Immature natural killer cell (primary cell): ENCODE data around the gene ULK1. TPM values are rescaled to one million over a fixed set of nuclear protein-coding genes. Genes with fewer than 3 reads are reported as not detected.

ENCODE experiments used
- DNase-seq, 3 donors: peaks; one replicate each; pipeline ENCODE4 v3.0.0; 2022; ENCODE audit warnings: mixed read lengths in 1 of 3
- H3K27ac Mint-ChIP-seq, 6 donors: one replicate each; pipeline ENCODE4 v1.8.0; 2020; ENCODE audit warnings: mixed read lengths in 6 of 6, mild to moderate bottlenecking in 5 of 6, inconsistent platforms in 4 of 6, moderate library complexity in 3 of 6
- H3K27me3 Mint-ChIP-seq, 3 donors: one replicate each; pipeline ENCODE4 v1.8.0; 2020 to 2021; ENCODE audit warnings: low read depth in 3 of 3, mild to moderate bottlenecking in 3 of 3, mixed read lengths in 3 of 3, moderate library complexity in 3 of 3, inconsistent platforms in 1 of 3
- H3K36me3 Mint-ChIP-seq, 3 donors: one replicate each; pipeline ENCODE4 v1.8.0; 2020; ENCODE audit warnings: mixed read lengths in 3 of 3, inconsistent platforms in 2 of 3, mild to moderate bottlenecking in 2 of 3
- H3K4me1 Mint-ChIP-seq, 2 donors: one replicate each; pipeline ENCODE4 v1.8.0; 2020; ENCODE audit warnings: inconsistent platforms in 2 of 2, mild to moderate bottlenecking in 2 of 2, mixed read lengths in 2 of 2, moderate library complexity in 1 of 2
- H3K4me3 Mint-ChIP-seq, 5 donors: one replicate each; pipeline ENCODE4 v1.8.0; 2020; ENCODE audit warnings: mild to moderate bottlenecking in 5 of 5, mixed read lengths in 5 of 5, inconsistent platforms in 3 of 5, moderate library complexity in 3 of 5
- H3K9me3 Mint-ChIP-seq, 6 donors: one replicate each; pipeline ENCODE4 v1.8.0; 2020; ENCODE audit warnings: mild to moderate bottlenecking in 6 of 6, mixed read lengths in 6 of 6, inconsistent platforms in 4 of 6, moderate library complexity in 3 of 6
- polyA plus RNA-seq, 3 donors: library from polyadenylated mRNA; unstranded; fragments of 300-500 nt; fragmentation: Illumina TruSeq; gene quantifications; one replicate each; pipeline ENCODE4 v1.2.3, GENCODE V29; 2021

Gene ULK1
- 1 to 10 TPM in 1 of 3 donors, under 1 TPM in 1, not detected in 1; 0.36 to 1.2 TPM for polyA plus RNA-seq

- H3K36me3 Mint-ChIP-seq = no peaks in the 10 kb centered on the region
- peak within 1 kb of the TSS; percentile 83 to 86 (median 85) for H3K4me3 Mint-ChIP-seq
- peaks cover 11 to 24% of the 10 kb centered on the region in 2 donors for H3K4me1 Mint-ChIP-seq
- peaks cover 0 to 1% (median 0%) of the 10 kb centered on the region in 6 donors for H3K9me3 Mint-ChIP-seq
- peaks cover 0 to 5% (median 4%) of the 10 kb centered on the region in 3 donors for H3K27me3 Mint-ChIP-seq
- peak within 1 kb of the TSS; percentile 64 to 93 (median 87) for H3K27ac Mint-ChIP-seq
- DNase-seq = peak; percentile 91 to 92 (median 92)
Measured at GRCh38 chr12:131894313-131894860, at the start of gene ULK1. Gene ULK1, plus strand, starts transcription at chr12:131894622. Its CDS starts 380 bp downstream, at chr12:131895002.

GRCh38 chr12:131844656-131845055 lies 49.8 kb upstream of the ULK1 start:
- H3K4me3 Mint-ChIP-seq = no peak overlapping the region

GRCh38 chr12:131845121-131845520 lies 49.3 kb upstream of the ULK1 start:
- Mint-ChIP-seq H3K27me3 (peaks cover 0 to 2% (median 0%) of the 10 kb centered on the region in 3 donors), H3K4me1 (no peaks in the 10 kb centered on the region), H3K27ac (no peak overlapping the region), H3K4me3 (no peak overlapping the region), H3K9me3 (no peaks in the 10 kb centered on the region), H3K36me3 (no peaks in the 10 kb centered on the region)
- DNase-seq = no peak

More at GRCh38 chr12:131844656-131845055, 49.8 kb upstream of the ULK1 start:
- H3K9me3 Mint-ChIP-seq = no peaks in the 10 kb centered on the region
- no peaks in the 10 kb centered on the region for H3K4me1 Mint-ChIP-seq
- no peak overlapping the region for H3K27ac Mint-ChIP-seq
- no peak for DNase-seq
- peaks cover 0 to 2% (median 0%) of the 10 kb centered on the region in 3 donors for H3K27me3 Mint-ChIP-seq
- H3K36me3 Mint-ChIP-seq = no peaks in the 10 kb centered on the region

- no peak for DNase-seq
- H3K9me3 Mint-ChIP-seq = no peaks in the 10 kb centered on the region
- no peak overlapping the region for H3K27ac Mint-ChIP-seq
- H3K4me1 Mint-ChIP-seq = no peaks in the 10 kb centered on the region
- H3K4me3 Mint-ChIP-seq = no peak overlapping the region
- no peaks in the 10 kb centered on the region for H3K36me3 Mint-ChIP-seq
- H3K27me3 Mint-ChIP-seq = peaks cover 0 to 2% (median 0%) of the 10 kb centered on the region in 3 donors
Measured at GRCh38 chr12:131847456-131847855, 47.0 kb upstream of the ULK1 start.

- Mint-ChIP-seq H3K27ac (no peak overlapping the region), H3K4me3 (no peak overlapping the region)
Measured at GRCh38 chr12:131848753-131849152, 45.7 kb upstream of the ULK1 start.

GRCh38 chr12:131849700-131850553 lies 44.5 kb upstream of the ULK1 start:
- Mint-ChIP-seq H3K9me3 (no peaks in the 10 kb centered on the region), H3K27me3 (peaks cover 0 to 2% (median 0%) of the 10 kb centered on the region in 3 donors), H3K4me1 (no peaks in the 10 kb centered on the region), H3K27ac (no peak overlapping the region), H3K36me3 (no peaks in the 10 kb centered on the region), H3K4me3 (no peak overlapping the region)
- DNase-seq = no peak

More at GRCh38 chr12:131848753-131849152, 45.7 kb upstream of the ULK1 start:
- Mint-ChIP-seq H3K9me3 (no peaks in the 10 kb centered on the region), H3K27me3 (peaks cover 0 to 2% (median 0%) of the 10 kb centered on the region in 3 donors), H3K36me3 (no peaks in the 10 kb centered on the region), H3K4me1 (no peaks in the 10 kb centered on the region)
- DNase-seq = no peak

GRCh38 chr12:131850856-131851559 lies 43.4 kb upstream of the ULK1 start:
- Mint-ChIP-seq H3K4me3 (no peak overlapping the region), H3K9me3 (no peaks in the 10 kb centered on the region), H3K4me1 (no peaks in the 10 kb centered on the region), H3K27me3 (peaks cover 0 to 2% (median under 1%) of the 10 kb centered on the region in 3 donors), H3K36me3 (peaks cover 0 to 1% (median 0%) of the 10 kb centered on the region in 3 donors), H3K27ac (no peak overlapping the region)
- DNase-seq = no peak

- Mint-ChIP-seq H3K27me3 (peaks cover 0 to 2% (median 0%) of the 10 kb centered on the region in 3 donors), H3K4me1 (no peaks in the 10 kb centered on the region)
Measured at GRCh38 chr12:131851741-131852550, 42.5 kb upstream of the ULK1 start.

GRCh38 chr12:131852551-131853299 lies 41.7 kb upstream of the ULK1 start:
- Mint-ChIP-seq H3K4me3 (no peak overlapping the region), H3K36me3 (peaks cover 0 to 5% (median 0%) of the 10 kb centered on the region in 3 donors), H3K9me3 (no peaks in the 10 kb centered on the region), H3K27ac (no peak overlapping the region), H3K27me3 (peaks cover 0 to 2% (median 0%) of the 10 kb centered on the region in 3 donors), H3K4me1 (no peaks in the 10 kb centered on the region)
- no peak for DNase-seq

More at GRCh38 chr12:131851741-131852550, 42.5 kb upstream of the ULK1 start:
- H3K27ac Mint-ChIP-seq = no peak overlapping the region
- H3K36me3 Mint-ChIP-seq = peaks cover 0 to 5% (median 0%) of the 10 kb centered on the region in 3 donors
- no peak for DNase-seq
- no peak overlapping the region for H3K4me3 Mint-ChIP-seq
- H3K9me3 Mint-ChIP-seq = no peaks in the 10 kb centered on the region

- no peaks in the 10 kb centered on the region for H3K9me3 Mint-ChIP-seq
- peaks cover 0 to 5% (median 0%) of the 10 kb centered on the region in 3 donors for H3K36me3 Mint-ChIP-seq
- peaks cover 0 to 6% (median 2%) of the 10 kb centered on the region in 3 donors for H3K27me3 Mint-ChIP-seq
- H3K27ac Mint-ChIP-seq = no peak overlapping the region
- DNase-seq = no peak
- no peak overlapping the region for H3K4me3 Mint-ChIP-seq
- no peaks in the 10 kb centered on the region for H3K4me1 Mint-ChIP-seq
Measured at GRCh38 chr12:131853832-131854797, 40.3 kb upstream of the ULK1 start.

GRCh38 chr12:131854861-131855476 lies 39.5 kb upstream of the ULK1 start:
- Mint-ChIP-seq H3K27me3 (peaks cover 0 to 6% (median 2%) of the 10 kb centered on the region in 3 donors), H3K36me3 (peaks cover 0 to 5% (median 0%) of the 10 kb centered on the region in 3 donors), H3K27ac (no peak overlapping the region), H3K9me3 (no peaks in the 10 kb centered on the region), H3K4me1 (no peaks in the 10 kb centered on the region), H3K4me3 (no peak overlapping the region)
- DNase-seq = no peak
